ENCODE results near the gene ZSCAN16.

The ZSCAN16 gene

DNA sequence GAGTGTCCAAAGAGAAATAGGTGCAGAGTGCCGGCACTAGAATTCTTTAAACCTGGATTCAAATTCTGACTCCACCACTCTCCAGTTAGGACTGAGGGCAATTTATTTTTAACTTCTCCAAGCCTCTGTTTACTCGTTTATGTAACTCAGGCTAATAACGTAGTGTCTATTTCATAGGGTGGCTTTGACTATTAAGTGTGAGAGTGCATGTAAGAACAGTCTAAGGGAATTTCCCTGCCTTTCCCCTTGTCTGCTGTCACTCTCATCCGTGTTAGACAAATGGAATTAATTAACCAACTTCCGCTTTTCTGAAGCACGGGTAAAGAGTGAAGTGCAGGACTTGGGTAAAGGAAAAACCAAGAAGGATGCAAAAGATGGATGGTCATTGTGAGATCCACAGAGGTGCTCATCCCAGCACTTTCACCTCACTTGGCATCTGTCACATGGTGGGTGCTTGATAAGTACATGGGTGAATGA, 13.1 kb downstream of the ZSCAN16 start:
- no peak for ATAC-seq (ENCODE audit: low read depth)
- H3K27ac ChIP-seq (ENCODE audit: poor library complexity, severe bottlenecking) = peak overlapping the region; percentile 66

DNA sequence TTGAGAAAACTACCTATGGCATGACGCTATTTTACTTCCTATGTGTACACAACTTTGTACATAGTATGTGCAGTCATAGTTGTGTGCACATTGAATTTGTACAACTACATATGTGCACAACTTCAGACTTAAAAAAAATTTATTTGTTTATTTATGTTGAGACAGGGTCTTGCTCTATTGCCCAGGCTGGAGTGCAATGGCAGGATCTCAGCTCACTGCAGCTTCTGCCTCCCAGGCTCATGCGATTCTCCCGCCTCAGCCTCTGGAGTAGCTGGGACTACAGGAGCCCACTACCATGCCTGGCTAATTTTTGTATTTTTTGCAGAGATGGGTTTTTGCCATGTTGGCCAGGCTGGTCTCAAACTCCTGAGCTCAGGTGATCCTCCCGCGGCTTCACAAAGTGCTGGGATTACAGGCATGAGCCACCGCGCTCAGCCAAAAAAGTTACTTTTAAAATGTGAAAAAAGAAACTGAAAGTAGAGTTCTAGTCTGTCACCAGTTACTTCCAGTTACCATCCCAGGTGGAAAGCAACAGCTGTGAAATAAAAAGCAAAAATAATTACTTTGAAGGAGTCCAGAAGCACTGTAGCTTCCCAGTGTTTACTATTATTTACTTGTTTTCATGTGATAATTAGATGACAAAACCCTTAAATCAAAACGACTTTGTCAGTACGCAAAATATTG, 15.6 kb downstream of the ZSCAN16 start:
- Histone ChIP-seq H3K9me3 (ENCODE audit: severe bottlenecking) (no peaks in the 10 kb centered on the region), H3K27ac (ENCODE audit: poor library complexity, severe bottlenecking) (no peak overlapping the region), H3K4me3 (ENCODE audit: severe bottlenecking) (no peak overlapping the region), H3K4me1 (ENCODE audit: insufficient read depth, poor library complexity, severe bottlenecking) (peaks cover 16% of the 10 kb centered on the region), H3K27me3 (ENCODE audit: insufficient read depth, poor library complexity, severe bottlenecking) (no peaks in the 10 kb centered on the region), H3K36me3 (ENCODE audit: low read depth) (peaks cover 12% of the 10 kb centered on the region)
- no peak for DNase-seq (ENCODE audit: low spot score)
- TF ChIP-seq, protein P1, sequence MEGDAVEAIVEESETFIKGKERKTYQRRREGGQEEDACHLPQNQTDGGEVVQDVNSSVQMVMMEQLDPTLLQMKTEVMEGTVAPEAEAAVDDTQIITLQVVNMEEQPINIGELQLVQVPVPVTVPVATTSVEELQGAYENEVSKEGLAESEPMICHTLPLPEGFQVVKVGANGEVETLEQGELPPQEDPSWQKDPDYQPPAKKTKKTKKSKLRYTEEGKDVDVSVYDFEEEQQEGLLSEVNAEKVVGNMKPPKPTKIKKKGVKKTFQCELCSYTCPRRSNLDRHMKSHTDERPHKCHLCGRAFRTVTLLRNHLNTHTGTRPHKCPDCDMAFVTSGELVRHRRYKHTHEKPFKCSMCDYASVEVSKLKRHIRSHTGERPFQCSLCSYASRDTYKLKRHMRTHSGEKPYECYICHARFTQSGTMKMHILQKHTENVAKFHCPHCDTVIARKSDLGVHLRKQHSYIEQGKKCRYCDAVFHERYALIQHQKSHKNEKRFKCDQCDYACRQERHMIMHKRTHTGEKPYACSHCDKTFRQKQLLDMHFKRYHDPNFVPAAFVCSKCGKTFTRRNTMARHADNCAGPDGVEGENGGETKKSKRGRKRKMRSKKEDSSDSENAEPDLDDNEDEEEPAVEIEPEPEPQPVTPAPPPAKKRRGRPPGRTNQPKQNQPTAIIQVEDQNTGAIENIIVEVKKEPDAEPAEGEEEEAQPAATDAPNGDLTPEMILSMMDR (IDR thresholded peaks at IDR 0.05; ENCODE audit: poor library complexity, severe bottlenecking) = no peak
- ATAC-seq (ENCODE audit: low read depth) = no peak

More for the DNA sequence above, 13.1 kb downstream of the ZSCAN16 start:
- Histone ChIP-seq H3K9me3 (ENCODE audit: severe bottlenecking) (no peaks in the 10 kb centered on the region), H3K27me3 (ENCODE audit: insufficient read depth, poor library complexity, severe bottlenecking) (no peaks in the 10 kb centered on the region), H3K36me3 (ENCODE audit: low read depth) (peaks cover 16% of the 10 kb centered on the region), H3K4me1 (ENCODE audit: insufficient read depth, poor library complexity, severe bottlenecking) (peaks cover 10% of the 10 kb centered on the region), H3K4me3 (ENCODE audit: severe bottlenecking) (peak overlapping the region; percentile 55)
- TF ChIP-seq, protein P1 (IDR thresholded peaks at IDR 0.05; ENCODE audit: poor library complexity, severe bottlenecking) = no peak
- DNase-seq (ENCODE audit: low spot score) = no peak

DNA sequence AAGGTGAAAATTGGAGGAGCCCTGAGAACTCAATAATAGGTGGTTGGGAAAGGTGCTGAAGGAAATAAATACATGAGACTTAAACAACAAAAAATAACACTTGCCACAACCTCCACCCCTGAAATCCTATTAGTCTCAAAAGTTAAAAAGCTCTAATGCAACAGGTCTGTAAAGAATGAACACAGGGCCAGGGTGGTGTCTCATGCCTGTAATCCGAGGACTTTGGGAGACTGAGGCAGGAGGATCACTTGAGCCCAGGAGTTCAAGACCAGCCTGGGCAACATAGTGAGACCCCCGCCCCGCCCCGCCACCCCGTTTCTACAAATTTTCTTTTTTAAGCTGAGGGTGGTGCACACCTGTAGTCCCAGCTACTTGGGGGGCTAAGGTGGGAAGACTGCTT, 16.2 kb downstream of the ZSCAN16 start:
- Histone ChIP-seq H3K27me3 (ENCODE audit: insufficient read depth, poor library complexity, severe bottlenecking) (no peaks in the 10 kb centered on the region), H3K4me3 (ENCODE audit: severe bottlenecking) (no peak overlapping the region), H3K9me3 (ENCODE audit: severe bottlenecking) (no peaks in the 10 kb centered on the region), H3K36me3 (ENCODE audit: low read depth) (peaks cover 16% of the 10 kb centered on the region), H3K27ac (ENCODE audit: poor library complexity, severe bottlenecking) (no peak overlapping the region), H3K4me1 (ENCODE audit: insufficient read depth, poor library complexity, severe bottlenecking) (peaks cover 12% of the 10 kb centered on the region)
- TF ChIP-seq, protein P1 (IDR thresholded peaks at IDR 0.05; ENCODE audit: poor library complexity, severe bottlenecking) = no peak
- DNase-seq (ENCODE audit: low spot score) (no peak), ATAC-seq (ENCODE audit: low read depth) (no peak)

DNA sequence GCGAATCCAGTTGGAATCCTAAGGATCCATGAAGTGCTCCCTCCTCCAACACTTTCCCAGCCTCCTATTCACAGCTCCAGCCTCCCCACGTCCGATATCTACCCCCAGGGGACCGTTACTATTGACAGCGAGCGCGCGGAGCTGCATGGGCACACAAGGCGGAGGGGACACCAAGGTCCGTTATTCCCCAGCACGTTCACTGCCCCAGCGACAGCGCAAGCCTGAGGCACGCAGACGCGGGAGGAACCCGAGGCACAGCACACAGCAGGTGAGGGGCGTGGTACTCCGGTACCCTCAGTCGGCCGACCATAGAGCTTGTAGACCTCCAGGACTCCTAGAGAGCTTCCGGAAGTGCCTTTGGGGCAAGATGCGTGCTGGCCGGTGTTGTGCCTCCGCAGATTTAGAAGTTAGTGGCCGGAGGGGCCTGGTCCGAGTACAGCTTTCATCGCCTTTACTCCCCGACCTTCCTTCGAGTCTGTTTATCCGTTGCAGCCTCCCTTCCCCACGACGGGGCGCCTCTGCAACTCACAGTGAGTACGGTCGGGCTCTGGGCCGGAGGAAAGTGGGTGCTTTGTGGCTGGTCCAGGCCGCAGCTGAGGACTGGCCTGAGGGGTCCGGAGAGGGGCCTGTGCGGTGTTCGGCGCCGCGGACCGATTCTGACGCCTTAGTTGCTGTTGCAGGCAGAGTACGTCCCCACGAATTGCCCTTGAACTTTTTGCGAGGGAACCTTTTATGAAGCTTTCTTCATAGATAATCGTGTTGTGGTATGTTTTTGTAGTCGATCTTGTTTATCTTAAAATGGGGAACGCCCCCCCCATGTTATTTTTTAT, 17.3 kb downstream of the ZSCAN16 start, which contains the start of gene ZKSCAN8:
ZKSCAN8 (plus strand) TSS at position 384 of the 830 bp plus-strand sequence. CDS start 6,525 bp downstream, outside the sequence.
- Histone ChIP-seq H3K36me3 (ENCODE audit: low read depth) (peaks cover 27% of the 10 kb centered on the region), H3K27ac (ENCODE audit: poor library complexity, severe bottlenecking) (peak within 1 kb of the TSS; percentile 10), H3K9me3 (ENCODE audit: severe bottlenecking) (no peaks in the 10 kb centered on the region), H3K27me3 (ENCODE audit: insufficient read depth, poor library complexity, severe bottlenecking) (no peaks in the 10 kb centered on the region), H3K4me1 (ENCODE audit: insufficient read depth, poor library complexity, severe bottlenecking) (peaks cover 8% of the 10 kb centered on the region), H3K4me3 (ENCODE audit: severe bottlenecking) (peak within 1 kb of the TSS; percentile 60)
- TF ChIP-seq, protein P1 (IDR thresholded peaks at IDR 0.05; ENCODE audit: poor library complexity, severe bottlenecking) = no peak
- ATAC-seq (ENCODE audit: low read depth) (peak; percentile 92), DNase-seq (ENCODE audit: low spot score) (peak; percentile 90)
